IMR-90 (cell line): ENCODE results near the gene MCTP2.

Source experiments
- CEBPB ChIP-seq: IDR thresholded peaks from 2 replicates; pipeline ENCODE4 v1.6.1; 2012; ENCODE audit warnings: low read depth, low read length, improper control_type of control experiment
- MAFK ChIP-seq: IDR thresholded peaks from 2 replicates; pipeline ENCODE4 v1.6.1; 2012; ENCODE audit warnings: low read depth, low read length, improper control_type of control experiment
- MAZ ChIP-seq: IDR thresholded peaks from 2 replicates; pipeline ENCODE4 v1.6.1; 2012; ENCODE audit warnings: low read depth, mild to moderate bottlenecking, low read length, improper control_type of control experiment, moderate library complexity, borderline replicate concordance
- POLR2A ChIP-seq: IDR thresholded peaks from 2 replicates; pipeline ENCODE4 v1.6.1; 2012; ENCODE audit warnings: mild to moderate bottlenecking, low read depth, low read length
- RAD21 ChIP-seq: IDR thresholded peaks from 2 replicates; pipeline ENCODE4 v1.6.1; 2012; ENCODE audit warnings: low read length, improper control_type of control experiment
- RFX5 ChIP-seq: IDR thresholded peaks from 2 replicates; pipeline ENCODE4 v1.8.0; 2012; ENCODE audit warnings: low read depth, mild to moderate bottlenecking, low read length, moderate library complexity
- SMC3 ChIP-seq: fragments of 150-350 bp; IDR thresholded peaks from 2 replicates; pipeline ENCODE4 v1.6.1; 2016; ENCODE audit warnings: low read depth, mild to moderate bottlenecking, antibody characterized with exemption, low read length, moderate library complexity
- TF ChIP-seq, protein P1 (sequence below): conservative IDR thresholded peaks from 2 replicates; pipeline ENCODE4 v1.5.1; 2012; ENCODE audit warnings: mild to moderate bottlenecking, low read depth, low read length, improper control_type of control experiment
- TF ChIP-seq, protein P2 (sequence below): fragments of 150-350 bp; IDR thresholded peaks from 2 replicates; pipeline ENCODE4 v1.6.1; 2017; ENCODE audit warnings: mild to moderate bottlenecking, antibody characterized with exemption, low read length, low read depth

DNA sequence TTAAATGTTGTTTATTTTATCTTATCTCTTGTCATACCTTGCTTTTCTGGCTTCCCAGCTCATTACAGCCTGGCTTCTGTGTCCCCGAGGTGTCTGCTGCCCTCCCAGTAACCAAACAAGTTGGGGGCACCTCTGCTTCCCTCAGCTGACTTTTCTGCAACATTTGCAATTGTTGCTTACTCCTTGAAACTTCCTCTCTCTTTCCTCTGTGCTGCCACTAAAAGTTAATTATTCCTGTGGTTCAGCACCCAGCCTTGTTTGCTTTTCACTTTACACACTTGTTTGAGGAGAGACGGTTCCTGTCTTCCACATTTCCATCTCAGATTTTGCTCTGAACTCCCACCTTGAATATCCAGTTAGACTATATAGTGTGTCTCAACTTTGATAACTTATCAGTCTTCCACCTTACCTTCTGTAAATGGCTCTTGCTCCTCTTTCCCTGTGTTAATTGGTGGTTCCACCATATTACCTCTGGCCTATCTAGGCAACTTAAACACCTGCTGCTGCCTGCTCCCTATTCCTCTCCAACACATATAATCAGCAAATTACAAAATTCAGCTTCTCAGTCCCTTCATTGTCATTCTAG is 21.6 kb downstream of the MCTP2 start:
- TF ChIP-seq POLR2A (no peak), SMC3 (no peak), RAD21 (no peak), MAFK (no peak), RFX5 (no peak), CEBPB (no peak), MAZ (no peak)
- TF ChIP-seq, protein P1, sequence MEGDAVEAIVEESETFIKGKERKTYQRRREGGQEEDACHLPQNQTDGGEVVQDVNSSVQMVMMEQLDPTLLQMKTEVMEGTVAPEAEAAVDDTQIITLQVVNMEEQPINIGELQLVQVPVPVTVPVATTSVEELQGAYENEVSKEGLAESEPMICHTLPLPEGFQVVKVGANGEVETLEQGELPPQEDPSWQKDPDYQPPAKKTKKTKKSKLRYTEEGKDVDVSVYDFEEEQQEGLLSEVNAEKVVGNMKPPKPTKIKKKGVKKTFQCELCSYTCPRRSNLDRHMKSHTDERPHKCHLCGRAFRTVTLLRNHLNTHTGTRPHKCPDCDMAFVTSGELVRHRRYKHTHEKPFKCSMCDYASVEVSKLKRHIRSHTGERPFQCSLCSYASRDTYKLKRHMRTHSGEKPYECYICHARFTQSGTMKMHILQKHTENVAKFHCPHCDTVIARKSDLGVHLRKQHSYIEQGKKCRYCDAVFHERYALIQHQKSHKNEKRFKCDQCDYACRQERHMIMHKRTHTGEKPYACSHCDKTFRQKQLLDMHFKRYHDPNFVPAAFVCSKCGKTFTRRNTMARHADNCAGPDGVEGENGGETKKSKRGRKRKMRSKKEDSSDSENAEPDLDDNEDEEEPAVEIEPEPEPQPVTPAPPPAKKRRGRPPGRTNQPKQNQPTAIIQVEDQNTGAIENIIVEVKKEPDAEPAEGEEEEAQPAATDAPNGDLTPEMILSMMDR: no peak
- TF ChIP-seq, protein P2, sequence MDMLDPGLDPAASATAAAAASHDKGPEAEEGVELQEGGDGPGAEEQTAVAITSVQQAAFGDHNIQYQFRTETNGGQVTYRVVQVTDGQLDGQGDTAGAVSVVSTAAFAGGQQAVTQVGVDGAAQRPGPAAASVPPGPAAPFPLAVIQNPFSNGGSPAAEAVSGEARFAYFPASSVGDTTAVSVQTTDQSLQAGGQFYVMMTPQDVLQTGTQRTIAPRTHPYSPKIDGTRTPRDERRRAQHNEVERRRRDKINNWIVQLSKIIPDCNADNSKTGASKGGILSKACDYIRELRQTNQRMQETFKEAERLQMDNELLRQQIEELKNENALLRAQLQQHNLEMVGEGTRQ: no peak
